GM12874 (cell line): Measurements from ENCODE around the gene FNDC1.

Source experiments
- CTCF ChIP-seq: IDR thresholded peaks from 2 replicates; pipeline ENCODE4 v1.5.1; 2011; ENCODE audit warnings: low read depth, mild to moderate bottlenecking, control low read depth, low read length, moderate library complexity; ENCODE audit not compliant: insufficient read depth

The FNDC1 gene

GRCh38 chr6:159305804-159306537 lies 136.8 kb downstream of the FNDC1 start:
- no peak for TF ChIP-seq CTCF

- TF ChIP-seq CTCF, result no peak
Observed at GRCh38 chr6:159307246-159307790, 138.1 kb downstream of the FNDC1 start.

- TF ChIP-seq CTCF, result no peak
Observed at GRCh38 chr6:159308198-159308597, 139.0 kb downstream of the FNDC1 start.

GRCh38 chr6:159309723-159310122 lies 140.5 kb downstream of the FNDC1 start:
- TF ChIP-seq CTCF, result no peak

GRCh38 chr6:159311618-159312017 lies 142.4 kb downstream of the FNDC1 start:
- TF ChIP-seq CTCF, result 0 out of 2 replicates have a peak, but pooled peaks have one; percentile 16

GRCh38 chr6:159312206-159312605 lies 143.0 kb downstream of the FNDC1 start:
- TF ChIP-seq CTCF, result no peak

- no peak for TF ChIP-seq CTCF
Observed at GRCh38 chr6:159313018-159313417, 143.8 kb downstream of the FNDC1 start.
